Measurements from ENCODE around the gene KCTD18.

GRCh38 chr2:200538139-200538538 is 28.3 kb upstream of the KCTD18 start:
- TF ChIP-seq MAX (IDR thresholded peaks at IDR 0.05) (no peak), EGR1 (IDR thresholded peaks at IDR 0.05) (no peak), REST (IDR thresholded peaks at IDR 0.05; ENCODE audit: low read depth) (no peak), YY1 (IDR thresholded peaks at IDR 0.05; ENCODE audit: low read depth) (no peak), RAD21 (IDR thresholded peaks at IDR 0.05; ENCODE audit: low read depth) (no peak), CEBPB (IDR thresholded peaks at IDR 0.05) (no peak), ZBTB7A (IDR thresholded peaks at IDR 0.05; ENCODE audit: low read depth) (no peak), CREB1 (IDR thresholded peaks at IDR 0.05; ENCODE audit: low read depth) (no peak), EP300 (IDR thresholded peaks at IDR 0.05; ENCODE audit: borderline replicate concordance) (no peak), TCF12 (IDR thresholded peaks at IDR 0.05; ENCODE audit: low read depth) (no peak), FOXM1 (IDR thresholded peaks at IDR 0.05; ENCODE audit: borderline replicate concordance, low read depth) (no peak), TAF1 (IDR thresholded peaks at IDR 0.05; ENCODE audit: low read depth) (no peak), NFIC (IDR thresholded peaks at IDR 0.05) (no peak)

All from Ishikawa (cell line).